CD4-positive, alpha-beta memory T cell (primary cell): Measurements from ENCODE around the gene TECTA. TPM values are rescaled to one million over a fixed set of nuclear protein-coding genes. Genes with fewer than 3 reads are reported as not detected.

Source experiments
- CTCF ChIA-PET: fragments of 350-600 bp; sonication (Branson Sonifier 250); formaldehyde crosslinking; loops from one replicate; lab custom pipeline; 2021; ENCODE audit warnings: inconsistent platforms; ENCODE audit not compliant: partially characterized antibody; lab: Charles Lee
- POLR2A ChIA-PET: fragments of 350-600 bp; sonication (Branson Sonifier 250); formaldehyde crosslinking; loops from one replicate; lab custom pipeline; 2021; ENCODE audit not compliant: partially characterized antibody; lab: Charles Lee
- DNase-seq, 5 donors: peaks; one replicate each; pipeline versions ENCODE4 v3.0.0 to v3.0.0-alpha.2; 2020 to 2022; ENCODE audit warnings: mixed read lengths in 1 of 5
- H3K27ac ChIP-seq: one replicate; pipeline ENCODE4 v1.7.0; 2013; ENCODE audit warnings: low read depth, low read length
- H3K27me3 ChIP-seq: 2 replicates; pipeline ENCODE4 v1.7.0; 2013; ENCODE audit warnings: mild to moderate bottlenecking, low read length, moderate library complexity; ENCODE audit not compliant: insufficient read depth
- H3K36me3 ChIP-seq: 2 replicates; pipeline ENCODE4 v1.7.0; 2013; ENCODE audit warnings: mild to moderate bottlenecking, low read length, moderate library complexity; ENCODE audit not compliant: insufficient read depth
- H3K4me1 ChIP-seq: 2 replicates; pipeline ENCODE4 v1.7.0; 2013; ENCODE audit warnings: mild to moderate bottlenecking, low read length, moderate library complexity; ENCODE audit not compliant: insufficient read depth
- H3K4me3 ChIP-seq, 2 donors: one replicate each; pipeline ENCODE4 v1.7.0; 2013; ENCODE audit warnings: low read length in 2 of 2, mild to moderate bottlenecking in 1 of 2
- H3K9me3 ChIP-seq, 2 donors: one replicate each; pipeline ENCODE4 v1.7.0; 2013; ENCODE audit warnings: low read length in 2 of 2, control low read depth in 1 of 2; ENCODE audit not compliant: control insufficient read depth in 1 of 2
- H3K27ac Mint-ChIP-seq, 7 donors: one replicate each; pipeline ENCODE4 v1.8.0; 2020 to 2021; ENCODE audit warnings: mixed read lengths in 7 of 7, mild to moderate bottlenecking in 6 of 7, inconsistent platforms in 3 of 7, moderate library complexity in 3 of 7
- H3K27me3 Mint-ChIP-seq, 2 donors: one replicate each; pipeline ENCODE4 v1.8.0; 2020 to 2021; ENCODE audit warnings: mixed read lengths in 2 of 2
- H3K36me3 Mint-ChIP-seq, 2 donors: one replicate each; pipeline ENCODE4 v1.8.0; 2020 to 2021; ENCODE audit warnings: mixed read lengths in 2 of 2, inconsistent platforms in 1 of 2, mild to moderate bottlenecking in 1 of 2
- H3K4me1 Mint-ChIP-seq, 4 donors: one replicate each; pipeline ENCODE4 v1.8.0; 2020 to 2021; ENCODE audit warnings: mixed read lengths in 4 of 4, mild to moderate bottlenecking in 1 of 4
- H3K4me3 Mint-ChIP-seq, 8 donors: one replicate each; pipeline ENCODE4 v1.8.0; 2020 to 2021; ENCODE audit warnings: mixed read lengths in 8 of 8, mild to moderate bottlenecking in 7 of 8, moderate library complexity in 6 of 8, inconsistent platforms in 3 of 8
- H3K9me3 Mint-ChIP-seq, 8 donors: one replicate each; pipeline ENCODE4 v1.8.0; 2020 to 2021; ENCODE audit warnings: mixed read lengths in 8 of 8, mild to moderate bottlenecking in 5 of 8, inconsistent platforms in 3 of 8, moderate library complexity in 1 of 8
- intact Hi-C: fragments of 100-400 bp; cut with micrococcal nuclease; formaldehyde crosslinking; loops from one replicate; pipeline ENCODE4 v1.15.1; 2023
- polyA plus RNA-seq, 2 donors: library from polyadenylated mRNA; unstranded; fragments of 300-500 nt; fragmentation: Illumina TruSeq; gene quantifications; one replicate each; pipeline ENCODE4 v1.2.3, GENCODE V29; 2021
- total RNA-seq, 2 experiments: library from RNA; stranded (reverse); gene quantifications; one replicate each; pipeline ENCODE4 v1.2.3, GENCODE V29; 2021

TECTA gene
- total and polyA plus RNA-seq, 4 experiments from 2014 or later = 0.07 to 0.38 (median 0.33) TPM; not detected in 1

DNA sequence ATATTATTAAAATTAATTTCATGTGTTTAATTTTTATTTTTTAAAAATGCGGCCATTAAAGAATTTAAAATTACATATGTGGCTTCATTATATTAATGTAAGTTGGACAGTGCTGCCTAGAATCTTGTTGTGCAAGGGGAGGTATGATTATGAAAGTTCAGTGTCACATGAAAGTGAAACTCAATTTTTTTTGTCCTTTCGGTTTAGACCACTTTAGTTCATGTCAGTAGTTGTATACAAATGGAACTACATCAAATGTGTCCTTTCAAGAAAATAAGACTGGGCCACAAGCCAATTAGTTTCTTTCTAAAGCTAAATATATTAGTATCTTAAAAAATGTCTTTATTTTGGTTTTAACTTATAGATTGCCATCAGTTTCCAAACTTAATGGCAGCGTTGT lies 41.4 kb upstream of the TECTA start:
- H3K36me3 Mint-ChIP-seq = peaks cover 65 to 68% of the 10 kb centered on the region in 2 donors
- H3K27ac Mint-ChIP-seq = no peak overlapping the region
- intact Hi-C loops = no loop called here
- Histone ChIP-seq H3K4me1 (no peaks in the 10 kb centered on the region), H3K4me3 (no peak overlapping the region), H3K9me3 (no peaks in the 10 kb centered on the region), H3K27ac (no peak overlapping the region), H3K27me3 (no peaks in the 10 kb centered on the region), H3K36me3 (peaks cover 4% of the 10 kb centered on the region)
- DNase-seq = no peak
- peaks cover 0 to 2% (median 0%) of the 10 kb centered on the region in 8 donors for H3K9me3 Mint-ChIP-seq
- ChIA-PET POLR2A (no interaction called here), CTCF (no interaction called here)
- H3K27me3 Mint-ChIP-seq = no peaks in the 10 kb centered on the region
- no peaks in the 10 kb centered on the region for H3K4me1 Mint-ChIP-seq
- H3K4me3 Mint-ChIP-seq = no peak overlapping the region

DNA sequence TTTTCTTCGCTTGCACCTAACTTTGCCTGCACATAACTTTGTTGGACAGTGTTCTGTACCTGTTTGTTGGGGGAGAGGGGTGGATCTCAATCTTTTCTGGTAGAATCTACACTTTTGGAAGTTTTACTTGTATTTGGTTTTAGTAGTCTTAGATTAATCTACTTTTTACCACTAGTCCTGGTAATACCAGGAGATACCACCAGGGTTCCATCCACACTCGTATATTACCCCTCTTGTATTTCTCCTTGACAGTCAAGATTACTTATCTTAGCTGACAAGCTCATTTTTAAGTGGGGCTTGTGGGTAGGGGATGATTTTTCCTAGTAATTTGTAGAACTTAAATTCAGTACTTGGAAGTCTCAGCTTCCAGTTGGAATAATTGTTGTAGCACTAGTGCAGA lies 37.3 kb upstream of the TECTA start:
- no peak overlapping the region for H3K27ac ChIP-seq
- no peak overlapping the region for H3K4me3 Mint-ChIP-seq
- H3K4me1 Mint-ChIP-seq = no peaks in the 10 kb centered on the region
- H3K9me3 ChIP-seq = no peaks in the 10 kb centered on the region
- DNase-seq = no peak
- peaks cover 50 to 55% of the 10 kb centered on the region in 2 donors for H3K36me3 Mint-ChIP-seq
- ChIA-PET CTCF (no interaction called here), POLR2A (no interaction called here)
- H3K36me3 ChIP-seq = no peaks in the 10 kb centered on the region
- no peaks in the 10 kb centered on the region for H3K27me3 ChIP-seq
- intact Hi-C loops = no loop called here
- H3K4me1 ChIP-seq = no peaks in the 10 kb centered on the region
- H3K9me3 Mint-ChIP-seq = no peaks in the 10 kb centered on the region
- H3K4me3 ChIP-seq = no peak overlapping the region
- no peak overlapping the region for H3K27ac Mint-ChIP-seq
- no peaks in the 10 kb centered on the region for H3K27me3 Mint-ChIP-seq

DNA sequence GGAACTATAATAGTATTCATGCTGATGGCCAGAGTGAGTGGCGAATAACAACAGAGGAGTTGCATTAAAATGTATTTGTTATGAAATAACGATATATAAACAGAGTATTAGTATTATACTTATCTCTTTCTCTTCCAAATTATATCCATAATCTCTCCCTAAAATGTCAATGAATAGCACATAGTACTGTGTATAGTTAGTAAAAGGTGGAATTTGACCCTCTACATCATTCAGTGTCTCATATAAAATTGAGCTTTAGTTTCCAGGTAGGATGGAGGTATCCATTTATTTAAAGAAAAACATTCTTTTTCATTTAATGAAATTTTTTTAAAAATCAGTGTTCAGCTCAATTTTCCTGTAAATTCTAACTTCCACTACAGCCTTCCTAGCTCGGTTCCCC lies 34.4 kb upstream of the TECTA start:
- Histone ChIP-seq H3K27me3 (no peaks in the 10 kb centered on the region), H3K4me3 (no peak overlapping the region), H3K36me3 (peaks cover 5% of the 10 kb centered on the region), H3K4me1 (no peaks in the 10 kb centered on the region), H3K27ac (no peak overlapping the region), H3K9me3 (no peaks in the 10 kb centered on the region)
- Mint-ChIP-seq H3K36me3 (peaks cover 57% of the 10 kb centered on the region in 2 donors), H3K27me3 (no peaks in the 10 kb centered on the region), H3K4me3 (no peak overlapping the region), H3K4me1 (no peaks in the 10 kb centered on the region), H3K9me3 (peaks cover 0 to 5% (median 3%) of the 10 kb centered on the region in 8 donors), H3K27ac (no peak overlapping the region)
- CTCF ChIA-PET = interaction anchor here (1.0 kb wide), 1 partner anchor 17 kb away, joined by 3 read pairs; no protein-coding TSS in a partner anchor
- intact Hi-C loops = no loop called here
- POLR2A ChIA-PET = no interaction called here
- DNase-seq = no peak

DNA sequence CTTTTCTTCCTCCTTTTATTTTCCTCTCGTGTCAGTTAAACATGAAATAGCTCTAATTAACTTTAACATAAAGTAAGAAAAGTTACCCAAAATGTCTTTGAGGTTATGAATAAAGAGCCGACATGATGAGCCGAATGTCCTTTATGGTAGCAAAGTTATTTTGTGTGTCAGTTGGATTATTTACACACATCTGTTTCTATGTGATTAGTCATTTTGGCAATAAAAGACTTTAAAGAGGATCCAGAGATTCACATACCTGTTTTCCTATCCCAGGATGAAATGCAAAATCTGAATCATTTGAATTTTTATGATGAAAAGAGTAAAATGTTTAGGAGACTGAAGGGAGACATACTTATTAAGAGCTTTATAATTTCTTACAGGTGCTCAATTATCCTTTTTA lies 34.0 kb upstream of the TECTA start:
- POLR2A ChIA-PET = no interaction called here
- no peaks in the 10 kb centered on the region for H3K4me1 Mint-ChIP-seq
- intact Hi-C loops = no loop called here
- H3K27me3 Mint-ChIP-seq = no peaks in the 10 kb centered on the region
- H3K36me3 Mint-ChIP-seq = peaks cover 57 to 61% of the 10 kb centered on the region in 2 donors
- Histone ChIP-seq H3K27me3 (no peaks in the 10 kb centered on the region), H3K27ac (no peak overlapping the region), H3K4me1 (no peaks in the 10 kb centered on the region), H3K36me3 (peaks cover 5% of the 10 kb centered on the region), H3K4me3 (no peak overlapping the region), H3K9me3 (no peaks in the 10 kb centered on the region)
- peaks cover 0 to 5% (median 3%) of the 10 kb centered on the region in 8 donors for H3K9me3 Mint-ChIP-seq
- H3K27ac Mint-ChIP-seq = no peak overlapping the region
- DNase-seq = no peak
- H3K4me3 Mint-ChIP-seq = no peak overlapping the region
- CTCF ChIA-PET = interaction anchor here (1.0 kb wide), 1 partner anchor 18 kb away, joined by 3 read pairs; no protein-coding TSS in a partner anchor

DNA sequence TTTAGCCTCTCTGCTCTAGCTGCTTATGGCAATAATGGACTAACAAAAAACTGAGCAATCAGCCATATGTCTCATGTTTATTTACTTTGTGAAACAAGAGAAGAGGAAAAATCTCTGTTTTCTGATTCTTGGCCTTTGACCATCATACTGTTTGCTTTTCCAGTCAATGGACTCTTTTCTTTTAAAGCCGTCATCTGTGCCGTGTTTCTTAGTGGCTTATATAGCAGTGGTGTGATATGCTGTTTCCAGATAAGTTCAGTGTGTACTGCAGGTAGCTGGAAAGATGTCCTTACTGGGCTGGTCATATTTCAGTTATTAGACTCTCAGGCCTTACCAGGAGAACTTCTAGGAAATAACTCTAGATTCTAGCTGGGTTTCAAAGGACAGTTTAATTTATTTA lies 33.6 kb upstream of the TECTA start:
- Mint-ChIP-seq H3K9me3 (peaks cover 0 to 5% (median 3%) of the 10 kb centered on the region in 8 donors), H3K4me1 (no peaks in the 10 kb centered on the region), H3K4me3 (no peak overlapping the region), H3K27me3 (no peaks in the 10 kb centered on the region), H3K36me3 (peaks cover 57 to 59% of the 10 kb centered on the region in 2 donors), H3K27ac (no peak overlapping the region)
- intact Hi-C loops = no loop called here
- peaks cover 5% of the 10 kb centered on the region for H3K36me3 ChIP-seq
- no peaks in the 10 kb centered on the region for H3K9me3 ChIP-seq
- no peaks in the 10 kb centered on the region for H3K4me1 ChIP-seq
- CTCF ChIA-PET = interaction anchor here (1.0 kb wide), 1 partner anchor 18 kb away, joined by 3 read pairs; no protein-coding TSS in a partner anchor
- POLR2A ChIA-PET = no interaction called here
- no peak overlapping the region for H3K4me3 ChIP-seq
- no peak overlapping the region for H3K27ac ChIP-seq
- DNase-seq = no peak
- no peaks in the 10 kb centered on the region for H3K27me3 ChIP-seq

DNA sequence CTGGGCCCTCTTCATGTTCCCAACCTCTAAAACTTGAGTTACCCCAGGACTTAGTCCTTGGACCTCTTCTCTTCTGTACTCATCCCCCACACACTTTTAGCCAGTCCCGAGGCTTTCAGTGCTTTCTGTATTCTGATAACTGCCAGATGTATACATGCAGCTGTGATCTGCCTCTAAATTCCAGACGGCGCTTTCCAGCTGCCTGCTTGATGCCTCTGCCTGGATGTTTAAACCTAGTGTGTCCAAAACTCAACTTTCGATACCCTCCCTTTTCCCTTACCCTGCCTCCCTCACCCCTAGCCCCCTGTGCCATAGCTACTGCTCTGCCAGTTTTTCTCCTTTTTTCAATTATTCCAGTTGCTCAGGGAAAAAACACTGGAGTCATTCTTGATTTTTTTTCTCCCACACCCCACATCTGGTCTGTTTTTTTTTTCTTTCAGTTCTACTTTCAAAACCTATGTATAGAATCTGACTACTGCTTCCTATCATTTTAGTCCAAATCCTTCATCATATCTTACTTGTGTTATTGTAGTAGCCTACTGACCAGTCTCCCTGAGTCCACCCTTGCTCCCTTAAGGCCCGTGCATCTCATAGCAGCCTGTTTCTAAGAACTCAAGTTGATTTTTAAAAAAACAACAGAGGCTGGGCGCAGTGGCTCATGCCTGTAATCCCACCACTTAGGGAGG lies 32.9 kb upstream of the TECTA start:
- H3K27ac Mint-ChIP-seq = peak overlapping the region in 1 of 7 donors; percentile 6

DNA sequence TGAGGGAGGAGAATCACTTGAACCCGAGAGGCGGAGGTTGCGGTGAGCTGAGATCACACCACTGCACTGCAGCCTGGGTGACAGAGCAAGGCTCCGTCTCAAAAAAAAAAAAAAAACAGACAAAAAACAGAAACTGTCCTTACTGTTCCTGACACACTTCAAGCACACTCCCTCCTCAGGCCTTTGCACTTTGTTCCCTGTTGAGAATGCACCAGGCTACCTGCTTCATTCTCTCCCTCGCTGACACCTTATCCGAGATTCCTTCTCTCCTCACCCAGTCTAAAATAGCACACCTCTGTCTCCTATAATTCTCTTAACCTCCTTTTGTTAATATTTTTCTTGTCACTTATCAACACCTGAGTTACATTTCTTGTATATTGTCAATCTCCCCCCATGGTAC lies 32.3 kb upstream of the TECTA start:
- Mint-ChIP-seq H3K4me3 (no peak overlapping the region), H3K27ac (peak overlapping the region in 1 of 7 donors; percentile 16), H3K4me1 (no peaks in the 10 kb centered on the region), H3K27me3 (no peaks in the 10 kb centered on the region), H3K9me3 (peaks cover 0 to 5% (median 3%) of the 10 kb centered on the region in 8 donors), H3K36me3 (peaks cover 47 to 48% of the 10 kb centered on the region in 2 donors)
- POLR2A ChIA-PET = no interaction called here
- CTCF ChIA-PET = no interaction called here
- Histone ChIP-seq H3K36me3 (peaks cover 5% of the 10 kb centered on the region), H3K27me3 (no peaks in the 10 kb centered on the region), H3K4me1 (no peaks in the 10 kb centered on the region), H3K27ac (no peak overlapping the region), H3K9me3 (no peaks in the 10 kb centered on the region), H3K4me3 (no peak overlapping the region)
- DNase-seq = no peak
- intact Hi-C loops = no loop called here

More for the DNA sequence above, 32.9 kb upstream of the TECTA start:
- H3K36me3 ChIP-seq = peaks cover 5% of the 10 kb centered on the region
- no peaks in the 10 kb centered on the region for H3K9me3 ChIP-seq
- peaks cover 0 to 5% (median 3%) of the 10 kb centered on the region in 8 donors for H3K9me3 Mint-ChIP-seq
- H3K27me3 ChIP-seq = no peaks in the 10 kb centered on the region
- no peak overlapping the region for H3K4me3 ChIP-seq
- H3K4me3 Mint-ChIP-seq = no peak overlapping the region
- H3K36me3 Mint-ChIP-seq = peaks cover 54% of the 10 kb centered on the region in 2 donors
- ChIA-PET POLR2A (no interaction called here), CTCF (no interaction called here)
- DNase-seq = no peak
- intact Hi-C loops = no loop called here
- no peak overlapping the region for H3K27ac ChIP-seq
- H3K4me1 Mint-ChIP-seq = no peaks in the 10 kb centered on the region
- H3K27me3 Mint-ChIP-seq = no peaks in the 10 kb centered on the region
- H3K4me1 ChIP-seq = no peaks in the 10 kb centered on the region
